ENCODE measurements around the gene INSYN2B. TPM values are rescaled to one million over a fixed set of nuclear protein-coding genes. Genes with fewer than 3 reads are reported as not detected.
A peak's percentile ranks its signal among the peaks of the same experiment; 100 is the strongest.
"Not testable (repeated sequence)": the region's sequence is repeated elsewhere in the genome, so short reads cannot be mapped to it uniquely, and the experiment has no call there.

Gene INSYN2B
- total RNA-seq, 1 donor from 2014 or later: 1.4 TPM

- DNase-seq: no peak
Measured at GRCh38 chr5:169970911-169971765, 9.2 kb downstream of the INSYN2B start.

GRCh38 chr5:169970339-169970738 is 10.0 kb downstream of the INSYN2B start:
- DNase-seq: no peak

DNA sequence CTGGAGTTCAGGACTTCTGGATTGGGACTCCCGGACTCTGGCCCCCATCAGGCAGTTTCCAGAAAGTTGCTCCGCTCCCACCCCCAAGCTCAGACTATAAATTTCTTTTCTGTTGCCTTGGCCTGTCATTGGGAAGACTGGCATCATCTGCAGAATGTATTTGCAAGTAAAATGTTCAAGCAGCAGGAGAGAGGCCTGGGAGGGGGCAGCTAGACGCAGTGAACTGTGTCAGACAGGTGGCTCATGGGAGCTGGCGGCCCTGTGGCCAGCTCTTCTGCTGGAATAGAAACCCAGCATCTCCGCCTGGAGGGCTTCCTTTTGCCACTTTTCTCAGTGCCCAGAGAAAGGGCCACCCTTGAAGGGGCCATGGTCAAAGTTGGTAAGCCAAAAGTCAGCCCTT is 16.0 kb downstream of the INSYN2B start:
- no peak for DNase-seq

DNA sequence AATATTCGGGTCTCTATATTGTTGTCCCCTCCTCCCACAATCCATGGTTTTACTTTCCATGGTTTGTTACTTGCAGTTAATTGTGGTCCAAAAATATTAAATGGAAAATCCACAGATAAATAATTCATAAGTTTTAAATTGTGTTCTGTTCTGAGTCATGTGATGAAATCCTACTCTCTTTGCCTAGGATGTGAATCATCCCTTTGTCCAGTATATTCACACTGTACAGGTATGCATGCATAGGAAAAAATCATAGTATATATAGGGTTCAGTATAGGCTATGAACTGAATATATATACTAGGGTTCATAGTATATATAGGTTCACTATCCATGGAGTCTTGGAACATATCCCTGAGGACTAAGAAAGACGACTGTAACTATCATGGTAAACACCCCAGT is 19.6 kb downstream of the INSYN2B start:
- DNase-seq: no peak

DNA sequence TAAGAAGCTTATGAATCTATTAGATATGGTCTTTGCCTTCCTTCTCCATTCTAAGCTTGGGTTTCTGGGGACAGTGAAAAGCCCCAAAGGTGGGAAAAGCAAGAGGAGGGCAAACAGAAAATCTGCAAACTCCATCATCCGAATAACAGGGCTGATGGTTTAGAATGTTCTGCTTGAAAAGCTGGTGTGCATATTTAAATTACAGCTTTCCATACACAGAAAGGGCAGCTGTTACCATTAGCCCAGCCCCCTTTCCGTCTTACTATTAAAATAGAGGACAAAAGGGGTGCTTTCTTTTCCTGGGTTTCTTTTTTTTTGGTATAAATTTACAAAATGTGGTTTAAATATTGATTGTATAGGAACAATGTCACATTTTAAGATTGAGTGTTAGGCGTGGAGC is 22.0 kb downstream of the INSYN2B start:
- no peak for DNase-seq

- no peak for DNase-seq
Measured at GRCh38 chr5:169956756-169957155, 23.5 kb downstream of the INSYN2B start.

- no peak for DNase-seq
Measured at GRCh38 chr5:169956126-169956525, 24.2 kb downstream of the INSYN2B start.

DNA sequence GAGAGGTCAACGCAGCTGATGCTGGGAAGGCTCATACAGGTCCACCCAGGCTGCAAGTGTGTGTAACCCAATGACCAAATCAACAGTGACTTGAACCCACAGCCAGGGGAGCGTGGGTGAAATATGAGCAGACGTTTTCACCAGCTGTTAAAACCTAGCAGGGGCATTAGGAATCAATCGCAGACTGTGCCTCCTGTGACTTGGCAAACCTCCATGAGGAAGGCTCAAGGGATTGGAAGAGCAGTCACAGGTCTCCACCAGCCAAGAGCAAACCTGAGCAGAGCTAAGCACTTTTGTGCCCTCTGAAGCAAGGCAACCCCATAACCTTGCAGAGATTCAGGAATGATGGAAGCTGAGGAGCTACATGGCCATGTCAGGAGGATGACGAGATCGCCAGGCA is 25.5 kb downstream of the INSYN2B start:
- no peak for DNase-seq

DNA sequence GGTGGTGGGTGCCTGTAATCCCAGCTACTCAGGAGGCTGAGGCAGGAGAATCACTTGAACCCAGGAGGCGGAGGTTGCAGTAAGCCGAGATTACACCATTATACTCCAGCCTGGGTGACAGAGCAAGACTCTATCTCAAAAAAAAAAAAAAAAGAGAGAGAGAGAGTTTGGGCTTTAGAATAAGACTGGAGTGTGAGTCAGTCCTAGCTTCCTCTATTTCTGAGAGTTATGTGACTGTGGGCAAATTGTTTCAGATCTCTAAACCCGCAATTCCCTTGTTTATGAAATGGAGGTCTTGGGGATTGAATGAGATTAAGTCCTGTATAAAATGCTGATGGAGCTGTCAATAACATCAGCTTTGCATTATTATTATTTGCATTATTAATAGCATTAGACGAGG is 27.1 kb downstream of the INSYN2B start:
- not testable (repeated sequence) for DNase-seq

- no peak for DNase-seq
Measured at GRCh38 chr5:169950333-169950732, 30.0 kb downstream of the INSYN2B start.

GRCh38 chr5:169946743-169947295 is 33.5 kb downstream of the INSYN2B start:
- peak; percentile 15 for DNase-seq

GRCh38 chr5:169945831-169946261 is 34.4 kb downstream of the INSYN2B start:
- peak; percentile 68 for DNase-seq

DNA sequence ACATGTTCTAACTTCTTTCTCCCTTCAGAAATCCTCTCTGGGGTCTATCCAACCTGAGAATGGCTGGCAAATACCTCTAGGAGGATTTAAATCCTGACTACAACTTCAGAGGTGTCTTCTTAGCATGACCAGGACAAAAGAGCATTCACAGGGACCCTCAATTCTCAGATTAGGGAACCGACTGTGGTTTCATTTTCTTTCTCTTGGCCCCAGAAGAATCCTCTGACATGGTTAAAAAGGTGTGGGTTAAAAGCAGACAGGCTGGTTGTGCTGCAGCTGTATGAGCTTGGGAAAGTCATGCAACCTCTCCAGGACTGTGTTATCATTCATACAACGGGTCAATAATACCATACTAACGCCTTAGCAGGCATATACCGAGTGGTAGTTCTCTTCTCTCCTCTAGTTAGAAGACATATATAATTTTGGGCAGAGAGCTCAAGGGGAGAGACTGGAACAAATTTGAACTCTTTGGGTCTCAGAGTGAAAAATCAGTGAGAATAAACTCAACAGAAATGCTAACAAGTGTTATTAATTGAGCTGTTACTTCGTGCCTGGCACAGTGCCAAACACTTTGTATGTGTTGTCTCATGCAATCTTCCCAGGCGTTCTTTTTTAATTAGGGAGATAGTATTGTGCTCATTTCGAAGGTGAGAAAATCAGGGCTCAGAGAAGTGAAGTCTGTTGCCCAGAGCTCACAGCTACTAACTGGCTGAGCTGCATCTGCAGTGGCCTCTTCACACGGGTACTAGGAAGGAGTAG is 35.2 kb downstream of the INSYN2B start:
- no peak for DNase-seq

- DNase-seq: no peak
Measured at GRCh38 chr5:169944115-169944514, 36.2 kb downstream of the INSYN2B start.

GRCh38 chr5:169943026-169943425 is 37.3 kb downstream of the INSYN2B start:
- no peak for DNase-seq

DNA sequence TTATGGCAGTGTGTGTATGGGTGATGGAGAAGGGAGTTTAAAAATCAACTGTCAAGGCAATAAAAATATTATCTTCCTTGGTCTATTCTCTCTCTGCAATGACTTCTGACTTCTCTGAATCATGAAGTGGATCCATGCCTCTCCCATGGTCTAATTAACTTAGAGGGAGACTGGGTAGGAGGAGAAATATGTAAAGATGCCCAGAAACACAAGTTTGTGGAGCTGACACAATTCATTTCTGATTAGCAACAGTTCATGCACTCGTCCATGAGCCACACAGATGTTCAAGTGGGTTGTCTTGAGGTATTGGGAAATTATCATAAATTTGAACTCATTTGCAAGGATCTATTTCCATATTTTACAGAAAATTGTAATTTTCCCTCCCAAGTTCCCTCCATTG is 38.1 kb downstream of the INSYN2B start:
- DNase-seq: no peak

GRCh38 chr5:169941542-169941941 is 38.8 kb downstream of the INSYN2B start:
- no peak for DNase-seq

- no peak for DNase-seq
Measured at GRCh38 chr5:169939731-169940130, 40.6 kb downstream of the INSYN2B start.

- DNase-seq: no peak
Measured at GRCh38 chr5:169938439-169938838, 41.9 kb downstream of the INSYN2B start.

GRCh38 chr5:169935762-169936161 is 44.5 kb downstream of the INSYN2B start:
- DNase-seq: no peak

DNA sequence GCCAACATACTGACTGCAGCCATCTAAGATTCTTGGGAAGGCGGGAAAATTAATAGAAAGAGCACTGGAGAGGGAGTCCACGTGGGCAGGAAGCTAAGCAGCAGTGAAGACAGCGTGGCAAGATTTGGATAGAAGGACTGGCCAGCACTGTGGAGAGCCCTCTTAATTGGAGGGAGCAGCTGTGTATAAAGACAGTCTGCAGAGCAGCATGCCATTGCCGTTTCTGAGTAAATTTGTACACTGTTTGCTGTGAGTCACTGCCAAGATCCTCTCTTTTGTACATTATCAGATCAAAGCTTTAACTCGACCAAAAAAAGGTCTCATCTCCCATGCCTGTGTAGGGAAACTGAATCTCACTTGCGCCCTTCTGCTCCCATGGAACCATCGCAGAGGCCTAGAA is 45.3 kb downstream of the INSYN2B start:
- DNase-seq: no peak

DNA sequence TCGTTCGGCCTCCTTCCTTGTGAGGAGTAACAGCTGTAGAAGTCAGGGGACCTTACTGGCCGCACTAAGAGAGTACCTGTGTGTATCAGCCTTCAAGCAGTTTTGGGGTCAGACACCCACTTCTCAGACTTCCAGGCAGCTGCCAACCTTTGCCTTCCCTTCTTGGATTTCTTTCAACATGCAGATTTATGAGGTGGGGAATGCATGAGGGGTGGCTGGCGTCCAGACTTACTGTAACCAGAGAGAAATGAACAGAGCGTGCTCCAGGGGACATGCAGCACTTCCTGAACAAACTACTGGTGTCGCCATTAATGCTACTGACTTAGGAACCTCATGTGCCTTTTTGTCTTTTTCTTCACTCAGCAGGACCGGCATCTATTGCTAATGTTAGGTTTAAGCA is 46.7 kb downstream of the INSYN2B start:
- DNase-seq: no peak

DNA sequence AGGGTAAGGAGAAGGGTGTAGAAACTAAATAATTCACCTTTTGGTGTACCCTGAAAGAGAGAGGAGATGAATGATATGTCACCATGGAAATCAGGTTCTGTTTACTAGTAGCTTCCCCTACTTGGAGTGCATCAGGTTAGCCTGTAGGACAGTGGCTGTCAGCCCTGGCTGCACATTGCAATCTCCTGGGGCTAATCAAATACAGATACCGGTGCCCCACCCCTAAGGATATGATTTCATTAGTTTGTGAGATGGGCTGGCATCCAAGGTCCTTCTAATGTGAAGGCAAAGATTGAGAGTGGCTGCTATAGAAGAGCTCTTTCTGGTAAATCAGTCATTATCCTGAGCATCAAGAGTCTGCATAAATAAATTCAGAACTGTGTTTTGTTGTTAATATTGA is 47.2 kb downstream of the INSYN2B start:
- DNase-seq: no peak
